HCT116 (cell line): ENCODE measurements around the gene CD22. TPM values are rescaled to one million over a fixed set of nuclear protein-coding genes. Genes with fewer than 3 reads are reported as not detected.

ENCODE experiments used
- ATAC-seq: fragments of 200-7000 bp; cut with Tn5 transposase; 2 replicates; pipeline ENCODE4 v1.9.1; 2020; ENCODE audit warnings: mild to moderate bottlenecking, moderate library complexity
- BruUV-seq: library from RNA; stranded (reverse); fragments of 400-500 nt; replicated peaks from 2 replicates; lab custom pipeline; 2021; lab: Mats Ljungman, UMichigan
- CTCF ChIA-PET: fragments of 300-600 bp; sonication (Branson Sonifier 250); formaldehyde crosslinking; loops from one replicate; lab custom pipeline; 2021; ENCODE audit warnings: antibody characterized with exemption; lab: Charles Lee
- POLR2A ChIA-PET: fragments of 300-600, 350-600 bp; sonication (Branson Sonifier 250); formaldehyde crosslinking; loops from one replicate; lab custom pipeline; 2021; ENCODE audit warnings: antibody characterized with exemption; lab: Charles Lee
- RAD21 ChIA-PET, 2 experiments: fragments of 300-600 bp; sonication (Branson Sonifier 250); formaldehyde crosslinking; loops; one replicate each; lab custom pipeline; 2023; ENCODE audit warnings: low total read pairs in 2 of 2; ENCODE audit not compliant: uncharacterized antibody in 2 of 2, unreplicated experiment in 2 of 2, low non-redundant PET in 1 of 2; lab: Charles Lee
- DNase-seq: peaks from one replicate; pipeline ENCODE4 v3.0.0-alpha.2; 2010; ENCODE audit warnings: low read depth, low spot score
- H2AFZ ChIP-seq: fragments of 200-600 bp; shearing (Covaris generic), sonication (generic); 2 replicates; pipeline ENCODE4 v1.6.1; 2017; ENCODE audit warnings: low read depth, mixed run types, mixed read lengths, antibody characterized with exemption, low read length; ENCODE audit not compliant: poor library complexity, severe bottlenecking
- H3K27ac ChIP-seq: 2 replicates; pipeline ENCODE4 v1.5.1; 2012; ENCODE audit warnings: low read depth, low read length
- H3K27me3 ChIP-seq: fragments of 200-600 bp; sonication (generic); 2 replicates; pipeline ENCODE4 v1.6.1; 2016; ENCODE audit warnings: mixed run types, low read length, mixed read lengths; ENCODE audit not compliant: insufficient read depth
- H3K36me3 ChIP-seq, 2 experiments: fragments of 200-500 bp in 1 of 2; fragments of 200-600 bp in 1 of 2; sonication (Bioruptor generic) in 1 of 2; sonication (generic) in 1 of 2; 2 replicates each; pipeline versions ENCODE4 v1.5.1 to v1.6.1; 2014 to 2016; ENCODE audit warnings: low read length in 2 of 2, inconsistent platforms in 1 of 2, mixed read lengths in 1 of 2, mixed run types in 1 of 2; ENCODE audit not compliant: insufficient read depth in 2 of 2, control insufficient read depth in 1 of 2
- H3K4me1 ChIP-seq, 2 experiments: fragments of 200-600 bp in 1 of 2; sonication (generic) in 1 of 2; 2 replicates each; pipeline versions ENCODE4 v1.5.1 to v1.6.1; 2012 to 2017; ENCODE audit warnings: low read length in 2 of 2, inconsistent platforms in 1 of 2, mild to moderate bottlenecking in 1 of 2, mixed read lengths in 1 of 2, mixed run types in 1 of 2, moderate library complexity in 1 of 2; ENCODE audit not compliant: insufficient read depth in 2 of 2, control insufficient read depth in 1 of 2
- H3K4me2 ChIP-seq: fragments of 200-600 bp; sonication (generic); 2 replicates; pipeline ENCODE4 v1.6.1; 2017; ENCODE audit warnings: mixed run types, low read length, mixed read lengths
- H3K4me3 ChIP-seq, 2 experiments: fragments of 200-600 bp in 1 of 2; sonication (generic) in 1 of 2; replicated peaks in 1 of 2; 2 replicates each; pipeline ENCODE4 v1.5.1; 2011 to 2016; ENCODE audit warnings: low read length in 2 of 2, control low read depth in 1 of 2, low read depth in 1 of 2, mild to moderate bottlenecking in 1 of 2, mixed read lengths in 1 of 2, mixed run types in 1 of 2
- H3K79me2 ChIP-seq: fragments of 200-600 bp; sonication (generic); 2 replicates; pipeline ENCODE4 v1.6.1; 2017; ENCODE audit warnings: mild to moderate bottlenecking, mixed run types, low read length, moderate library complexity, mixed read lengths; ENCODE audit not compliant: insufficient read depth
- H3K9ac ChIP-seq: fragments of 200-600 bp; sonication (generic); 2 replicates; pipeline ENCODE4 v1.6.1; 2016; ENCODE audit warnings: low read length, mixed read lengths
- H3K9me2 ChIP-seq: fragments of 200-600 bp; sonication (generic), shearing (Covaris generic); 2 replicates; pipeline ENCODE4 v1.6.1; 2017; ENCODE audit warnings: mixed run types, mild to moderate bottlenecking, moderate library complexity; ENCODE audit not compliant: insufficient read depth
- H3K9me3 ChIP-seq, 2 experiments: fragments of 200-500 bp in 1 of 2; fragments of 200-600 bp in 1 of 2; sonication (Bioruptor generic) in 1 of 2; sonication (generic) in 1 of 2; 2 replicates each; pipeline ENCODE4 v1.6.1; 2014 to 2017; ENCODE audit warnings: low read length in 2 of 2, mixed read lengths in 2 of 2, inconsistent platforms in 1 of 2, low read depth in 1 of 2, mild to moderate bottlenecking in 1 of 2, mixed run types in 1 of 2, moderate library complexity in 1 of 2; ENCODE audit not compliant: control insufficient read depth in 1 of 2, insufficient read depth in 1 of 2
- H4K20me1 ChIP-seq: fragments of 200-600 bp; sonication (generic), shearing (Covaris generic); 2 replicates; pipeline ENCODE4 v1.6.1; 2017; ENCODE audit warnings: mixed run types, mild to moderate bottlenecking, moderate library complexity; ENCODE audit not compliant: insufficient read depth
- EGR1 ChIP-seq: IDR thresholded peaks from 2 replicates; pipeline ENCODE4 v1.6.1; 2012; ENCODE audit warnings: low read depth
- FOSL1 ChIP-seq: IDR thresholded peaks from 2 replicates; pipeline ENCODE4 v1.6.1; 2012; ENCODE audit warnings: low read depth
- POLR2A ChIP-seq: IDR thresholded peaks from 2 replicates; pipeline ENCODE4 v1.7.0; 2011; ENCODE audit warnings: borderline replicate concordance; ENCODE audit not compliant: insufficient read depth, insufficient read length; ENCODE audit errors: extremely low read depth
- POLR2AphosphoS5 ChIP-seq: IDR thresholded peaks from 2 replicates; pipeline ENCODE4 v1.6.1; 2011; ENCODE audit warnings: mild to moderate bottlenecking, low read depth, low read length, moderate library complexity
- RAD21 ChIP-seq: IDR thresholded peaks from 2 replicates; pipeline ENCODE4 v1.6.1; 2012; ENCODE audit warnings: low read depth, mild to moderate bottlenecking
- SIN3A ChIP-seq: IDR thresholded peaks from 2 replicates; pipeline ENCODE4 v1.6.1; 2012; ENCODE audit warnings: low read depth
- SP1 ChIP-seq: IDR thresholded peaks from 2 replicates; pipeline ENCODE4 v1.6.1; 2012; ENCODE audit warnings: low read depth
- TCF7L2 ChIP-seq: IDR thresholded peaks from 2 replicates; pipeline ENCODE4 v1.7.0; 2011; ENCODE audit warnings: borderline replicate concordance, inconsistent platforms; ENCODE audit not compliant: insufficient read depth, insufficient read length; ENCODE audit errors: extremely low read depth
- ZFX ChIP-seq: fragments of 450-650 bp; IDR thresholded peaks from 2 replicates; pipeline ENCODE4 v1.6.1; 2017
- ZNF274 ChIP-seq: fragments of 200-500 bp; sonication (Bioruptor generic); IDR thresholded peaks from 2 replicates; pipeline ENCODE4 v1.6.1; 2014; ENCODE audit warnings: mild to moderate bottlenecking, low read depth, low read length, inconsistent platforms
- intact Hi-C: fragments of 100-400 bp; cut with micrococcal nuclease; formaldehyde crosslinking; loops from 2 replicates; pipeline ENCODE4 v1.10.0; 2022
- total RNA-seq: library from RNA; stranded (reverse); gene quantifications from one replicate; pipeline ENCODE4 v1.2.1, GENCODE V29; 2021; ENCODE audit not compliant: unreplicated experiment
- TF ChIP-seq, protein P1 (sequence below): IDR thresholded peaks from 2 replicates; pipeline ENCODE4 v1.6.1; 2012

CD22 gene
- total RNA-seq, 1 experiment from 2014 or later: 7.0 TPM

- no peak overlapping the region for H2AFZ ChIP-seq
- no peaks in the 10 kb centered on the region for H3K4me1 ChIP-seq
- H3K9me2 ChIP-seq: no peaks in the 10 kb centered on the region
- no peak overlapping the region for H3K4me3 ChIP-seq
- ATAC-seq (no peak), DNase-seq (no peak)
- no peak overlapping the region for H3K9ac ChIP-seq
- H3K27ac ChIP-seq: no peak overlapping the region
- H3K4me2 ChIP-seq: no peak overlapping the region
- no peaks in the 10 kb centered on the region; the same call in 1 of the 2 replicates for H3K27me3 ChIP-seq
- H3K36me3 ChIP-seq: no peaks in the 10 kb centered on the region
- ChIA-PET POLR2A (no interaction called here), CTCF (no interaction called here), RAD21 (no interaction called here)
- intact Hi-C loops: no loop called here
- TF ChIP-seq TCF7L2: no peak
- TF ChIP-seq ZNF274: no peak
- TF ChIP-seq SP1: no peak
- TF ChIP-seq, protein P1, sequence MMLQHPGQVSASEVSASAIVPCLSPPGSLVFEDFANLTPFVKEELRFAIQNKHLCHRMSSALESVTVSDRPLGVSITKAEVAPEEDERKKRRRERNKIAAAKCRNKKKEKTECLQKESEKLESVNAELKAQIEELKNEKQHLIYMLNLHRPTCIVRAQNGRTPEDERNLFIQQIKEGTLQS: no peak
- TF ChIP-seq RAD21: no peak
- TF ChIP-seq POLR2A: no peak
- no peak for TF ChIP-seq ZFX
- no peak for TF ChIP-seq POLR2AphosphoS5
- TF ChIP-seq SIN3A: no peak
- no peak for TF ChIP-seq EGR1
- no peak for TF ChIP-seq FOSL1
- no peaks in the 10 kb centered on the region for H4K20me1 ChIP-seq
- H3K79me2 ChIP-seq: no peaks in the 10 kb centered on the region
- H3K9me3 ChIP-seq: peaks cover 4 to 7% of the 10 kb centered on the region in 2 experiments; a peak in 2 of 4 replicates
- no TSS peak for BruUV-seq
Measured at GRCh38 chr19:35381926-35382325, 52.9 kb downstream of the CD22 start.

- RAD21 ChIA-PET: no interaction called here
- peaks cover 7 to 9% of the 10 kb centered on the region in 2 experiments; a peak in 2 of 4 replicates for H3K9me3 ChIP-seq
- H3K27me3 ChIP-seq: no peaks in the 10 kb centered on the region; the same call in 1 of the 2 replicates
- no peaks in the 10 kb centered on the region for H4K20me1 ChIP-seq
- CTCF ChIA-PET: no interaction called here
- intact Hi-C loops: no loop called here
- no peaks in the 10 kb centered on the region for H3K9me2 ChIP-seq
- DNase-seq: no peak
- H2AFZ ChIP-seq: no peak overlapping the region
- no peak overlapping the region for H3K9ac ChIP-seq
- H3K4me1 ChIP-seq: no peaks in the 10 kb centered on the region
- no peak overlapping the region for H3K4me2 ChIP-seq
- POLR2A ChIA-PET: no interaction called here
- BruUV-seq: no TSS peak
- no peak overlapping the region for H3K27ac ChIP-seq
- no peak for TF ChIP-seq ZFX
- TF ChIP-seq RAD21: no peak
- no peak for TF ChIP-seq TCF7L2
- TF ChIP-seq, all 23 proteins: peak for 0
- ATAC-seq: no peak
- H3K79me2 ChIP-seq: no peaks in the 10 kb centered on the region
- no peaks in the 10 kb centered on the region for H3K36me3 ChIP-seq
- no peak overlapping the region for H3K4me3 ChIP-seq
Measured at GRCh38 chr19:35383536-35383935, 54.5 kb downstream of the CD22 start.
